Mesendoderm (in vitro differentiated cells): ENCODE results near the gene FYTTD1.

Experiments used
- DNase-seq: peaks from one replicate; pipeline ENCODE4 v3.0.0; 2013
- H2AK5ac ChIP-seq: 2 replicates; pipeline ENCODE4 v1.6.1; 2013; ENCODE audit warnings: low read length, inconsistent platforms
- H2BK120ac ChIP-seq: 2 replicates; pipeline ENCODE4 v1.6.1; 2013; ENCODE audit warnings: low read depth, mild to moderate bottlenecking, low read length, moderate library complexity, mixed read lengths
- H2BK15ac ChIP-seq: replicated peaks from 2 replicates; pipeline ENCODE4 v1.6.1; 2013; ENCODE audit warnings: low read depth, mild to moderate bottlenecking, moderate library complexity
- H2BK5ac ChIP-seq: 2 replicates; pipeline ENCODE4 v1.6.1; 2013; ENCODE audit warnings: low read length, inconsistent platforms
- H3K18ac ChIP-seq: 2 replicates; pipeline ENCODE4 v1.6.1; 2013; ENCODE audit warnings: mild to moderate bottlenecking, low read length, mixed read lengths
- H3K23ac ChIP-seq: one replicate; pipeline ENCODE4 v1.6.1; 2013; ENCODE audit warnings: low read length
- H3K27ac ChIP-seq: 2 replicates; pipeline ENCODE4 v1.5.1; 2013; ENCODE audit warnings: low read depth, mild to moderate bottlenecking, inconsistent platforms, low read length, moderate library complexity
- H3K27me3 ChIP-seq: 2 replicates; pipeline ENCODE4 v1.6.1; 2013; ENCODE audit warnings: low read length, control low read depth, mild to moderate bottlenecking, inconsistent platforms; ENCODE audit not compliant: insufficient read depth, poor library complexity
- H3K36me3 ChIP-seq: 2 replicates; pipeline ENCODE4 v1.6.1; 2013; ENCODE audit warnings: low read length, inconsistent platforms; ENCODE audit not compliant: control insufficient read depth, insufficient read depth
- H3K4ac ChIP-seq: one replicate; pipeline ENCODE4 v1.6.1; 2013; ENCODE audit warnings: low read depth, mild to moderate bottlenecking, low read length, moderate library complexity
- H3K4me1 ChIP-seq: 2 replicates; pipeline ENCODE4 v1.6.1; 2013; ENCODE audit warnings: low read depth, low read length, inconsistent platforms; ENCODE audit not compliant: control insufficient read depth
- H3K4me2 ChIP-seq: 2 replicates; pipeline ENCODE4 v1.6.1; 2013; ENCODE audit warnings: low read length
- H3K4me3 ChIP-seq: 2 replicates; pipeline ENCODE4 v1.5.1; 2013; ENCODE audit warnings: mild to moderate bottlenecking, low read length
- H3K56ac ChIP-seq: one replicate; pipeline ENCODE4 v1.6.1; 2013; ENCODE audit warnings: low read length
- H3K79me1 ChIP-seq: 2 replicates; pipeline ENCODE4 v1.6.1; 2013; ENCODE audit warnings: low read length, inconsistent platforms
- H3K79me2 ChIP-seq: 2 replicates; pipeline ENCODE4 v1.6.1; 2013; ENCODE audit warnings: mild to moderate bottlenecking, low read length; ENCODE audit not compliant: control insufficient read depth, insufficient read depth
- H3K9ac ChIP-seq: 2 replicates; pipeline ENCODE4 v1.6.1; 2013; ENCODE audit warnings: low read length, inconsistent platforms
- H4K5ac ChIP-seq: one replicate; pipeline ENCODE4 v1.6.1; 2013; ENCODE audit warnings: low read length
- H4K8ac ChIP-seq: one replicate; pipeline ENCODE4 v1.6.1; 2013; ENCODE audit warnings: low read depth, mild to moderate bottlenecking, control low read depth, low read length, moderate library complexity
- WGBS: extraction: QIAGEN DNeasy Blood & Tissue Kit; methylation state at CpG from one replicate; pipeline ENCODE4 v1.1.7; 2013; ENCODE audit warnings: low lambda C conversion rate, missing lambda C conversion rate; ENCODE audit not compliant: insufficient coverage; ENCODE audit errors: extremely low coverage; 5-methylcytosine and 5-hydroxymethylcytosine counted together

Gene FYTTD1

GRCh38 chr3:197801891-197802778, 52.5 kb downstream of the FYTTD1 start:
- Histone ChIP-seq H3K9ac (no peak overlapping the region), H3K27me3 (no peaks in the 10 kb centered on the region), H4K8ac (no peak overlapping the region), H3K23ac (no peak overlapping the region), H3K4me3 (no peak overlapping the region), H3K4ac (no peak overlapping the region), H3K36me3 (no peaks in the 10 kb centered on the region), H2BK5ac (no peak overlapping the region), H3K4me2 (no peak overlapping the region), H2BK15ac (no peak overlapping the region), H3K18ac (no peak overlapping the region), H3K4me1 (no peaks in the 10 kb centered on the region), H3K79me1 (peaks cover 8% of the 10 kb centered on the region), H2AK5ac (no peak overlapping the region), H3K56ac (no peak overlapping the region), H4K5ac (no peak overlapping the region), H2BK120ac (no peak overlapping the region), H3K79me2 (peaks cover 46% of the 10 kb centered on the region), H3K27ac (no peak overlapping the region)
- WGBS = 100% methylated on average over 1 of the region's 8 CpGs
- DNase-seq = peak; percentile 24

GRCh38 chr3:197802779-197803459, 53.2 kb downstream of the FYTTD1 start:
- H3K27me3 ChIP-seq = no peaks in the 10 kb centered on the region
- no peak overlapping the region for H3K18ac ChIP-seq
- H2BK15ac ChIP-seq = no peak overlapping the region
- 100% methylated on average over 1 of the region's 3 CpGs for WGBS
- no peak overlapping the region for H3K56ac ChIP-seq
- no peak overlapping the region for H4K5ac ChIP-seq
- no peaks in the 10 kb centered on the region for H3K4me1 ChIP-seq
- no peak overlapping the region for H3K4ac ChIP-seq
- no peak overlapping the region for H3K23ac ChIP-seq
- peaks cover 8% of the 10 kb centered on the region for H3K79me1 ChIP-seq
- H2AK5ac ChIP-seq = no peak overlapping the region
- peak; percentile 45 for DNase-seq
- H3K36me3 ChIP-seq = no peaks in the 10 kb centered on the region
- no peak overlapping the region for H3K4me2 ChIP-seq
- H3K4me3 ChIP-seq = no peak overlapping the region
- no peak overlapping the region for H3K27ac ChIP-seq
- no peak overlapping the region for H4K8ac ChIP-seq
- H2BK120ac ChIP-seq = no peak overlapping the region
- H3K9ac ChIP-seq = no peak overlapping the region
- peaks cover 42% of the 10 kb centered on the region for H3K79me2 ChIP-seq
- no peak overlapping the region for H2BK5ac ChIP-seq

GRCh38 chr3:197804511-197804910, 54.8 kb downstream of the FYTTD1 start:
- H3K23ac ChIP-seq = no peak overlapping the region
- no peak overlapping the region for H2BK5ac ChIP-seq
- peaks cover 7% of the 10 kb centered on the region for H3K79me1 ChIP-seq
- no peaks in the 10 kb centered on the region for H3K36me3 ChIP-seq
- no peak overlapping the region for H2BK120ac ChIP-seq
- no peak overlapping the region for H3K4ac ChIP-seq
- no peaks in the 10 kb centered on the region for H3K4me1 ChIP-seq
- H3K4me3 ChIP-seq = no peak overlapping the region
- no peak overlapping the region for H3K56ac ChIP-seq
- H3K18ac ChIP-seq = no peak overlapping the region
- no peak for DNase-seq
- no peak overlapping the region for H4K5ac ChIP-seq
- no peak overlapping the region for H3K9ac ChIP-seq
- H2AK5ac ChIP-seq = no peak overlapping the region
- H3K4me2 ChIP-seq = no peak overlapping the region
- no peaks in the 10 kb centered on the region for H3K27me3 ChIP-seq
- H3K27ac ChIP-seq = no peak overlapping the region
- H3K79me2 ChIP-seq = peaks cover 45% of the 10 kb centered on the region
- no peak overlapping the region for H2BK15ac ChIP-seq
- H4K8ac ChIP-seq = no peak overlapping the region
- WGBS = no CpG with 5 or more reads among the region's 4 CpGs

GRCh38 chr3:197807969-197808587, 58.4 kb downstream of the FYTTD1 start:
- no peak overlapping the region for H3K4ac ChIP-seq
- H3K56ac ChIP-seq = no peak overlapping the region
- no peaks in the 10 kb centered on the region for H3K27me3 ChIP-seq
- WGBS = no CpG with 5 or more reads among the region's 4 CpGs
- H2BK120ac ChIP-seq = no peak overlapping the region
- DNase-seq = no peak
- no peak overlapping the region for H3K4me3 ChIP-seq
- no peaks in the 10 kb centered on the region for H3K4me1 ChIP-seq
- no peak overlapping the region for H4K5ac ChIP-seq
- no peak overlapping the region for H3K23ac ChIP-seq
- H3K36me3 ChIP-seq = no peaks in the 10 kb centered on the region
- H2BK5ac ChIP-seq = no peak overlapping the region
- H3K27ac ChIP-seq = no peak overlapping the region
- no peak overlapping the region for H4K8ac ChIP-seq
- no peak overlapping the region for H2BK15ac ChIP-seq
- H3K9ac ChIP-seq = no peak overlapping the region
- H2AK5ac ChIP-seq = no peak overlapping the region
- H3K18ac ChIP-seq = no peak overlapping the region
- peaks cover 9% of the 10 kb centered on the region for H3K79me1 ChIP-seq
- no peak overlapping the region for H3K4me2 ChIP-seq
- peaks cover 42% of the 10 kb centered on the region for H3K79me2 ChIP-seq

- H3K27ac ChIP-seq = no peak overlapping the region
- no peak overlapping the region for H3K4me3 ChIP-seq
Measured at GRCh38 chr3:197809356-197810020, 59.8 kb downstream of the FYTTD1 start.

More at GRCh38 chr3:197809356-197810020, 59.8 kb downstream of the FYTTD1 start:
- Histone ChIP-seq H3K4me2 (no peak overlapping the region), H3K79me1 (peaks cover 10% of the 10 kb centered on the region), H2BK5ac (no peak overlapping the region), H2BK15ac (no peak overlapping the region), H3K79me2 (peaks cover 34% of the 10 kb centered on the region), H4K8ac (no peak overlapping the region), H3K4me1 (no peaks in the 10 kb centered on the region), H3K9ac (no peak overlapping the region), H3K23ac (no peak overlapping the region), H3K36me3 (no peaks in the 10 kb centered on the region), H3K18ac (no peak overlapping the region), H2BK120ac (no peak overlapping the region), H3K56ac (no peak overlapping the region), H4K5ac (no peak overlapping the region), H2AK5ac (no peak overlapping the region), H3K4ac (no peak overlapping the region), H3K27me3 (no peaks in the 10 kb centered on the region)
- peak; percentile 11 for DNase-seq
- no CpG with 5 or more reads among the region's 2 CpGs for WGBS
